ENCODE data around the gene NAPG.

DNA sequence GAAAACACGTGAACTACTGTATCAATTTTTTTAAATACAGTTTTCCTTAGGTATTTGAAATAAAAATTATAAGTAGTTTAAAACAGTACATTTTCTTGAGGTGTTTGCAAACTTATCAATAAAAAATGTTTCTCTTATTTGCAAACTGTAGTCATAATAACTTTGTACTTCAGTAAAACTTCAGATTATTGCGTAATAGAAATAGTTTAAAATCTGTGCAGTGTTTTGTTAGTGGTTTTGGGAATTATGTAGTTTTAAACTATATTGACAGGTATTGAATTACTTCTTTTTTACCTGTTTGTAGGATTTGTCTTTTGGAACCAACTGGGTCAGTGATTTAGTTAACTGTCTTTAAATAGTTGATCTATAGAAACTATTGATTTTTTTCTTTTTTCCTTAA lies 7.3 kb downstream of the NAPG start:
- TF ChIP-seq POLR2A (IDR thresholded peaks at IDR 0.05; ENCODE audit: borderline replicate concordance, extremely low read depth, insufficient read depth, insufficient read length) (no peak), RAD21 (IDR thresholded peaks at IDR 0.05; ENCODE audit: low read depth) (no peak), EZH2phosphoT487 (IDR thresholded peaks at IDR 0.05; ENCODE audit: borderline replicate concordance) (no peak), CEBPB (IDR thresholded peaks at IDR 0.05; ENCODE audit: low read depth) (no peak), YY1 (IDR thresholded peaks at IDR 0.05; ENCODE audit: extremely low read depth, insufficient replicate concordance, low read depth, low read length) (no peak), SP1 (IDR thresholded peaks at IDR 0.05; ENCODE audit: low read depth) (no peak), EZH2 (IDR thresholded peaks at IDR 0.05) (no peak), POLR2AphosphoS5 (IDR thresholded peaks at IDR 0.05; ENCODE audit: low read depth, low read length) (no peak), ZBTB33 (IDR thresholded peaks at IDR 0.05; ENCODE audit: extremely low read depth, insufficient replicate concordance, low read length) (no peak), SIN3A (IDR thresholded peaks at IDR 0.05; ENCODE audit: low read depth) (no peak), EGR1 (IDR thresholded peaks at IDR 0.05; ENCODE audit: low read depth) (no peak), REST (IDR thresholded peaks at IDR 0.05; ENCODE audit: low read depth) (no peak), JUND (IDR thresholded peaks at IDR 0.05) (no peak)
- TF ChIP-seq, protein P1, sequence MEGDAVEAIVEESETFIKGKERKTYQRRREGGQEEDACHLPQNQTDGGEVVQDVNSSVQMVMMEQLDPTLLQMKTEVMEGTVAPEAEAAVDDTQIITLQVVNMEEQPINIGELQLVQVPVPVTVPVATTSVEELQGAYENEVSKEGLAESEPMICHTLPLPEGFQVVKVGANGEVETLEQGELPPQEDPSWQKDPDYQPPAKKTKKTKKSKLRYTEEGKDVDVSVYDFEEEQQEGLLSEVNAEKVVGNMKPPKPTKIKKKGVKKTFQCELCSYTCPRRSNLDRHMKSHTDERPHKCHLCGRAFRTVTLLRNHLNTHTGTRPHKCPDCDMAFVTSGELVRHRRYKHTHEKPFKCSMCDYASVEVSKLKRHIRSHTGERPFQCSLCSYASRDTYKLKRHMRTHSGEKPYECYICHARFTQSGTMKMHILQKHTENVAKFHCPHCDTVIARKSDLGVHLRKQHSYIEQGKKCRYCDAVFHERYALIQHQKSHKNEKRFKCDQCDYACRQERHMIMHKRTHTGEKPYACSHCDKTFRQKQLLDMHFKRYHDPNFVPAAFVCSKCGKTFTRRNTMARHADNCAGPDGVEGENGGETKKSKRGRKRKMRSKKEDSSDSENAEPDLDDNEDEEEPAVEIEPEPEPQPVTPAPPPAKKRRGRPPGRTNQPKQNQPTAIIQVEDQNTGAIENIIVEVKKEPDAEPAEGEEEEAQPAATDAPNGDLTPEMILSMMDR (IDR thresholded peaks at IDR 0.05 in 2 of 3, conservative IDR thresholded peaks at IDR 0.05 in 1 of 3; ENCODE audit: borderline replicate concordance in 1 of 3, insufficient read depth in 1 of 3, low read depth in 2 of 3, low read length in 2 of 3): no peak

All from HCT116 (cell line).